K562 (cell line): ENCODE measurements around the gene MRPL41. TPM values are rescaled to one million over a fixed set of nuclear protein-coding genes. Genes with fewer than 3 reads are reported as not detected.

Experiments
- ATF7 ChIP-seq: fragments of 450-650 bp; IDR thresholded peaks from 2 replicates; pipeline ENCODE4 v1.7.1; 2014; ENCODE audit warnings: mild to moderate bottlenecking, moderate library complexity
- MXI1 ChIP-seq: IDR thresholded peaks from 2 replicates; pipeline ENCODE4 v1.6.1; 2011; ENCODE audit warnings: low read depth, mild to moderate bottlenecking, improper control_type of control experiment, low read length
- MYC ChIP-seq, 2 experiments: fragments of 250-450 bp in 1 of 2; sonication (Bioruptor Pico) in 1 of 2; IDR thresholded peaks; 2 replicates each; pipeline versions ENCODE4 v1.5.1 to v1.6.1; 2012 to 2021; ENCODE audit warnings: low read depth in 2 of 2, borderline replicate concordance in 1 of 2, improper control_type of control experiment in 1 of 2, low read length in 1 of 2, mild to moderate bottlenecking in 1 of 2, moderate library complexity in 1 of 2
- PTRF ChIP-seq: fragments of 450-650 bp; IDR thresholded peaks from 2 replicates; pipeline ENCODE4 v1.6.1; 2016; ENCODE audit warnings: mild to moderate bottlenecking, missing genetic modification characterization, missing compliant biosample characterization
- RB1 ChIP-seq: fragments of 450-650 bp; IDR thresholded peaks from 2 replicates; pipeline ENCODE4 v1.6.1; 2017; ENCODE audit warnings: low read depth, mild to moderate bottlenecking
- SPI1 ChIP-seq: IDR thresholded peaks from 2 replicates; pipeline ENCODE4 v1.6.1; 2011; ENCODE audit warnings: low read depth, low read length, control low read depth, borderline replicate concordance
- ZBTB12 ChIP-seq: fragments of 250-450 bp; sonication (Bioruptor Pico); IDR thresholded peaks from 2 replicates; pipeline ENCODE4 v1.4.0; 2020
- ZBTB40 ChIP-seq, 2 experiments: fragments of 450-650 bp in 1 of 2; sonication (generic) in 1 of 2; formaldehyde crosslinking in 1 of 2; IDR thresholded peaks; 2 replicates each; pipeline versions ENCODE4 v1.7.1 to v1.9.0; 2016 to 2022; ENCODE audit warnings: inconsistent platforms in 1 of 2, mild to moderate bottlenecking in 1 of 2, missing genetic modification reagents in 1 of 2
- ZNF140 ChIP-seq: fragments of 250-450 bp; sonication (Bioruptor Pico); IDR thresholded peaks from 2 replicates; pipeline ENCODE4 v1.8.0; 2021; ENCODE audit warnings: moderate library complexity, mild to moderate bottlenecking, inconsistent platforms
- ZNF324 ChIP-seq: fragments of 250-450 bp; sonication (Bioruptor Pico); IDR thresholded peaks from 2 replicates; pipeline ENCODE4 v1.4.0; 2020; ENCODE audit warnings: mild to moderate bottlenecking
- ZNF444 ChIP-seq: fragments of 250-450 bp; sonication (Bioruptor Pico); IDR thresholded peaks from 2 replicates; pipeline ENCODE4 v1.4.0; 2020; ENCODE audit warnings: mild to moderate bottlenecking, moderate library complexity
- ZNF584 ChIP-seq: fragments of 200-800 bp; sonication (Bioruptor generic); IDR thresholded peaks from 2 replicates; pipeline ENCODE4 v1.6.1; 2016; ENCODE audit warnings: low read depth, mild to moderate bottlenecking, missing genetic modification characterization, missing compliant biosample characterization
- polyA plus RNA-seq, 8 experiments: library from polyadenylated mRNA; depleted of rRNA in 4 of 8; stranded (reverse) in 5 of 8; unstranded in 3 of 8; fragments of >200 nt; fragmentation: Nextera tagmentation in 2 of 8; fragmentation: Illumina TruSeq in 1 of 8; extraction: Ambion mirVana in 2 of 8; extraction: Trizol in 1 of 8; gene quantifications; 2 replicates each; pipeline versions ENCODE4 v1.2.1 to v1.2.3, GENCODE V29; 2011 to 2014; ENCODE audit warnings: inconsistent platforms in 1 of 8, missing spikeins in 1 of 8
- total RNA-seq, 7 experiments: library from RNA; depleted of rRNA in 6 of 7; stranded (reverse); fragments of >200 nt in 6 of 7; fragmentation: Illumina TruSeq in 2 of 7; extraction: Trizol in 2 of 7; gene quantifications; 2 replicates each; pipeline versions ENCODE4 v1.2.1 to v1.2.3, GENCODE V29; 2011 to 2021; ENCODE audit warnings: low replicate concordance in 1 of 7
- TF ChIP-seq, protein P1 (sequence below): sonication (generic); formaldehyde crosslinking; IDR thresholded peaks from 2 replicates; pipeline ENCODE4 v1.8.1; 2023; ENCODE audit warnings: mild to moderate bottlenecking, missing genetic modification reagents

The MRPL41 gene
- total and polyA plus RNA-seq, 9 of the 15 experiments (the other 6 are each of a cell fraction or from before 2014, with no cell fraction given) = 2.6 to 259 (median 21.6) TPM

DNA sequence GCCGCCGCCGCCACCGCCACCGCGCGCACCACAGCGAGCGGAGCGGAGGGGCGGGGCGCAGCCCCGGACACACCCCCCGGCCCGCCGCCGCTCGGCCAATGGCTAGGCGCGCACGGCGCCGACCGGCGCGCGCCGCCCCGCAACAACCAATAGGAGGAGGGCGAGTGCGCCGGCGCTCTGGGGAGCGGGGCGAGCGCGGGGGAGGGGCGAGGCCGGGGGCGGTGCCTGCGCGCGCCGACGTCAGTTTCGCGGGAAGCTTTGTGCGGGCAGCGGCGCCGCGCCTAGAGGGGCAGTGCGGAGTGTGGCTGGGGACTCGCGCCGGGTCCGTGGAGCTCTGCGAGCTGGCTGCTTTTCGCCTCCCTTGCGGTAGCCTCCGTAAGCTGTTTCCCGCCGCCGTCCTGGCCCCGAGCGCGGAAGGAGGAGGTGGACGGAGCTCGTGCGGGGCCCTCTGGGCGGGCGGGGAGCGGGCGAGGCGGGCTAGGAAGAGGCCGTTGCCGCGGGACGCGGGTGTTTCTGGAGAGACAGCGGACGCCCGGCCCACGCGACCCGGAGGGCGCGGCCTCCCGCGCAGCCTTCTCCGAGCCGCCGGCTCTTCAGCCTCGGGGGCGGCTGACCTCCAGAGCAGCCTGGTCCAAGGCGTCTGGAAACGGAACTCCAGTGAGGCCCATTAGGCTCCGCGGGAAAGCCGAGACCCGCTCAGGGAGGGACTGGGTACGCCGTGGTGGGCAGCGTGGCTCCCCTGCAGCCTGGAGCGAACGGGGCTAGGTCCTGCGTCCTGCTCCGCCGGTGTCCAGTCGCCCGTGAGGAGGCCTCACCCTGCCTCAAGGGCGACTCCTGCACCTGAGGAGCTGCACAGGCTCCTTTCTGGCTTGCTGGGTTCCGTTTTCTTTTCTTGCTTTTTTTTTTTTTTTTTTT lies 39.0 kb downstream of the MRPL41 start, which contains the start of gene ZMYND19 (continued):
- TF ChIP-seq SPI1 (peak; percentile 62; the same call in 1 of the 2 replicates), ZNF324 (CRISPR knock-in tag) (no peak), ZNF444 (CRISPR knock-in tag) (no peak), ZBTB12 (CRISPR knock-in tag) (peak; percentile 74), MYC (IDR thresholded peaks at IDR 0.05; ENCODE audit: low read depth, low read length) (peak; percentile 45; the same call in 1 of the 2 replicates), MYC (CRISPR knock-in tag; IDR thresholded peaks at IDR 0.05; ENCODE audit: borderline replicate concordance, low read depth) (no peak), MXI1 (no peak), PTRF (tag) (no peak), ZBTB40 (IDR thresholded peaks at IDR 0.05) (0 out of 2 replicates have a peak, but pooled peaks have one; percentile 45), ZBTB40 (CRISPR knock-in tag; IDR thresholded peaks at IDR 0.05) (no peak), ZNF140 (CRISPR knock-in tag) (no peak), ATF7 (peak; percentile 49; the same call in 1 of the 2 replicates), ZNF584 (CRISPR knock-in tag) (no peak), RB1 (peak; percentile 56)
- TF ChIP-seq, protein P1, sequence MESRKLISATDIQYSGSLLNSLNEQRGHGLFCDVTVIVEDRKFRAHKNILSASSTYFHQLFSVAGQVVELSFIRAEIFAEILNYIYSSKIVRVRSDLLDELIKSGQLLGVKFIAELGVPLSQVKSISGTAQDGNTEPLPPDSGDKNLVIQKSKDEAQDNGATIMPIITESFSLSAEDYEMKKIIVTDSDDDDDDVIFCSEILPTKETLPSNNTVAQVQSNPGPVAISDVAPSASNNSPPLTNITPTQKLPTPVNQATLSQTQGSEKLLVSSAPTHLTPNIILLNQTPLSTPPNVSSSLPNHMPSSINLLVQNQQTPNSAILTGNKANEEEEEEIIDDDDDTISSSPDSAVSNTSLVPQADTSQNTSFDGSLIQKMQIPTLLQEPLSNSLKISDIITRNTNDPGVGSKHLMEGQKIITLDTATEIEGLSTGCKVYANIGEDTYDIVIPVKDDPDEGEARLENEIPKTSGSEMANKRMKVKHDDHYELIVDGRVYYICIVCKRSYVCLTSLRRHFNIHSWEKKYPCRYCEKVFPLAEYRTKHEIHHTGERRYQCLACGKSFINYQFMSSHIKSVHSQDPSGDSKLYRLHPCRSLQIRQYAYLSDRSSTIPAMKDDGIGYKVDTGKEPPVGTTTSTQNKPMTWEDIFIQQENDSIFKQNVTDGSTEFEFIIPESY = 0 out of 2 replicates have a peak, but pooled peaks have one; percentile 23
